Measurements from ENCODE around the gene BMS1.

GRCh38 chr10:42812028-42812427 is 29.4 kb downstream of the BMS1 start:
- TF ChIP-seq EZH2 (IDR thresholded peaks at IDR 0.05; ENCODE audit: borderline replicate concordance) = no peak
- no peak for TF ChIP-seq CTCF (IDR thresholded peaks at IDR 0.05; ENCODE audit: poor library complexity)

All from hepatocyte (in vitro differentiated cells).